ENCODE data around the gene SUGCT.

SUGCT gene

GRCh38 chr7:40611095-40611871, 476.5 kb downstream of the SUGCT start:
- Histone ChIP-seq H3K9me3 (ENCODE audit: insufficient read depth, low read length, severe bottlenecking) (no peaks in the 10 kb centered on the region), H3K4me2 (ENCODE audit: insufficient read depth, low read length) (no peak overlapping the region), H3K4me3 (ENCODE audit: low read depth in 1 of 2, low read length in 2 of 2) (no peak overlapping the region), H3K4me1 (ENCODE audit: insufficient read depth, low read length) (peaks cover under 1% of the 10 kb centered on the region), H2AFZ (ENCODE audit: low read depth, low read length) (no peak overlapping the region), H4K20me1 (ENCODE audit: insufficient read depth, low read length) (no peaks in the 10 kb centered on the region), H3K27ac (ENCODE audit: low read length) (no peak overlapping the region), H3K36me3 (ENCODE audit: insufficient read depth, low read length) (no peaks in the 10 kb centered on the region), H3K9ac (ENCODE audit: low read depth, low read length) (no peak overlapping the region), H3K27me3 (ENCODE audit: insufficient read depth, low read length, poor library complexity) (no peaks in the 10 kb centered on the region), H3K79me2 (ENCODE audit: insufficient read depth, low read length) (no peaks in the 10 kb centered on the region)
- TF ChIP-seq, protein P1, sequence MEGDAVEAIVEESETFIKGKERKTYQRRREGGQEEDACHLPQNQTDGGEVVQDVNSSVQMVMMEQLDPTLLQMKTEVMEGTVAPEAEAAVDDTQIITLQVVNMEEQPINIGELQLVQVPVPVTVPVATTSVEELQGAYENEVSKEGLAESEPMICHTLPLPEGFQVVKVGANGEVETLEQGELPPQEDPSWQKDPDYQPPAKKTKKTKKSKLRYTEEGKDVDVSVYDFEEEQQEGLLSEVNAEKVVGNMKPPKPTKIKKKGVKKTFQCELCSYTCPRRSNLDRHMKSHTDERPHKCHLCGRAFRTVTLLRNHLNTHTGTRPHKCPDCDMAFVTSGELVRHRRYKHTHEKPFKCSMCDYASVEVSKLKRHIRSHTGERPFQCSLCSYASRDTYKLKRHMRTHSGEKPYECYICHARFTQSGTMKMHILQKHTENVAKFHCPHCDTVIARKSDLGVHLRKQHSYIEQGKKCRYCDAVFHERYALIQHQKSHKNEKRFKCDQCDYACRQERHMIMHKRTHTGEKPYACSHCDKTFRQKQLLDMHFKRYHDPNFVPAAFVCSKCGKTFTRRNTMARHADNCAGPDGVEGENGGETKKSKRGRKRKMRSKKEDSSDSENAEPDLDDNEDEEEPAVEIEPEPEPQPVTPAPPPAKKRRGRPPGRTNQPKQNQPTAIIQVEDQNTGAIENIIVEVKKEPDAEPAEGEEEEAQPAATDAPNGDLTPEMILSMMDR (IDR thresholded peaks at IDR 0.05; ENCODE audit: borderline replicate concordance, extremely low read depth, low read length, poor library complexity, severe bottlenecking), result no peak
- TF ChIP-seq EZH2 (IDR thresholded peaks at IDR 0.05; ENCODE audit: borderline replicate concordance, low read depth, low read length, severe bottlenecking), result no peak
- no peak for DNase-seq
- ATAC-seq (ENCODE audit: insufficient read depth, low read depth), result no peak

DNA sequence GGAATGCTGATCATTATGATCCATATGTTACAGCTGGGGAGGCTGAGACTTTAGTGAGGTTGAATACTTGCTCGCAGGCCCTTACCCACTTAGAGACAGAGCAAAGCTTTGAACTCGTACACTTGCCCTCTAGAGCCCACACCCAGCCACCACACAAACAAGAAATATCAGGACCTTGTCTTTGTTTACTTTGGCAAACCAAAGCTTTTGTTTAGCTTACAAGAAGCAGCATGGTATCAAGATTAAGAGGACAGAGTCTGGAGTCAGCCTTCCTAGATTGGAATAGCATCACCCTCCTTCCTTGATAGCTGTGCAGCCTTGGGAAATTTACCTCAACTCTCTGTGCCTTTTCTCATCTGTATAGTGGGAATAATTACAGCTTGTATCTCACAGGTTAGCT, 477.5 kb downstream of the SUGCT start:
- no peak for ATAC-seq (ENCODE audit: insufficient read depth, low read depth)
- H3K9ac ChIP-seq (ENCODE audit: low read depth, low read length), result no peak overlapping the region
- no peak for TF ChIP-seq EZH2 (IDR thresholded peaks at IDR 0.05; ENCODE audit: borderline replicate concordance, low read depth, low read length, severe bottlenecking)
- TF ChIP-seq, protein P1 (IDR thresholded peaks at IDR 0.05; ENCODE audit: borderline replicate concordance, extremely low read depth, low read length, poor library complexity, severe bottlenecking), result no peak
- no peak for DNase-seq
- H4K20me1 ChIP-seq (ENCODE audit: insufficient read depth, low read length), result no peaks in the 10 kb centered on the region
- H3K36me3 ChIP-seq (ENCODE audit: insufficient read depth, low read length), result no peaks in the 10 kb centered on the region
- no peaks in the 10 kb centered on the region for H3K27me3 ChIP-seq (ENCODE audit: insufficient read depth, low read length, poor library complexity)
- H3K4me3 ChIP-seq (ENCODE audit: low read depth in 1 of 2, low read length in 2 of 2), result no peak overlapping the region
- no peak overlapping the region for H3K27ac ChIP-seq (ENCODE audit: low read length)
- H3K79me2 ChIP-seq (ENCODE audit: insufficient read depth, low read length), result no peaks in the 10 kb centered on the region
- no peaks in the 10 kb centered on the region for H3K9me3 ChIP-seq (ENCODE audit: insufficient read depth, low read length, severe bottlenecking)
- no peak overlapping the region for H2AFZ ChIP-seq (ENCODE audit: low read depth, low read length)
- H3K4me1 ChIP-seq (ENCODE audit: insufficient read depth, low read length), result no peaks in the 10 kb centered on the region
- no peak overlapping the region for H3K4me2 ChIP-seq (ENCODE audit: insufficient read depth, low read length)

GRCh38 chr7:40619647-40620046, 484.8 kb downstream of the SUGCT start:
- TF ChIP-seq EZH2 (IDR thresholded peaks at IDR 0.05; ENCODE audit: borderline replicate concordance, low read depth, low read length, severe bottlenecking), result no peak
- TF ChIP-seq, protein P1 (IDR thresholded peaks at IDR 0.05; ENCODE audit: borderline replicate concordance, extremely low read depth, low read length, poor library complexity, severe bottlenecking), result no peak
- Histone ChIP-seq H3K36me3 (ENCODE audit: insufficient read depth, low read length) (no peaks in the 10 kb centered on the region), H3K4me1 (ENCODE audit: insufficient read depth, low read length) (no peaks in the 10 kb centered on the region)

More at GRCh38 chr7:40619647-40620046, 484.8 kb downstream of the SUGCT start:
- no peak overlapping the region for H3K27ac ChIP-seq (ENCODE audit: low read length)
- no peaks in the 10 kb centered on the region for H4K20me1 ChIP-seq (ENCODE audit: insufficient read depth, low read length)
- no peak overlapping the region for H3K9ac ChIP-seq (ENCODE audit: low read depth, low read length)
- ATAC-seq (ENCODE audit: insufficient read depth, low read depth) (no peak), DNase-seq (no peak)
- no peaks in the 10 kb centered on the region for H3K27me3 ChIP-seq (ENCODE audit: insufficient read depth, low read length, poor library complexity)
- no peak overlapping the region for H3K4me3 ChIP-seq (ENCODE audit: low read depth in 1 of 2, low read length in 2 of 2)
- H3K4me2 ChIP-seq (ENCODE audit: insufficient read depth, low read length), result no peak overlapping the region
- no peaks in the 10 kb centered on the region for H3K79me2 ChIP-seq (ENCODE audit: insufficient read depth, low read length)
- no peak overlapping the region for H2AFZ ChIP-seq (ENCODE audit: low read depth, low read length)
- H3K9me3 ChIP-seq (ENCODE audit: insufficient read depth, low read length, severe bottlenecking), result no peaks in the 10 kb centered on the region

Data from DND-41 (cell line).